ENCODE results near the gene C1QTNF4. TPM values are rescaled to one million over a fixed set of nuclear protein-coding genes. Genes with fewer than 3 reads are reported as not detected.
A peak's percentile ranks its signal among the peaks of the same experiment; 100 is the strongest.
"Not testable (repeated sequence)": the region's sequence is repeated elsewhere in the genome, so short reads cannot be mapped to it uniquely, and the experiment has no call there.

Gene C1QTNF4
- total and polyA plus RNA-seq, 2 of the 13 experiments (the other 11 are each of a cell fraction or from before 2014, with no cell fraction given): not detected

- Histone ChIP-seq H3K4me1 (ENCODE audit: insufficient read depth, low read length) (peaks cover 40% of the 10 kb centered on the region), H3K36me3 (replicated peaks in 1 of 2; ENCODE audit: control insufficient read depth in 1 of 2, insufficient read depth in 2 of 2, low read length in 2 of 2) (peaks cover 0 to 6% of the 10 kb centered on the region in 2 experiments; a peak in 2 of 5 replicates), H2AFZ (ENCODE audit: low read length) (no peak overlapping the region), H3K9ac (ENCODE audit: insufficient read depth, low read depth, low read length) (no peak overlapping the region), H3K27ac (ENCODE audit: extremely low read length, insufficient read depth, low read length) (peak overlapping the region; percentile 20), H3K79me2 (ENCODE audit: insufficient read depth, low read length) (peaks cover 66% of the 10 kb centered on the region), H3K9me3 (ENCODE audit: low read length) (no peaks in the 10 kb centered on the region), H3K4me2 (ENCODE audit: low read depth, low read length) (peak overlapping the region; percentile 81), H3K4me3 (replicated peaks in 1 of 3; ENCODE audit: insufficient read depth in 1 of 3, low read depth in 2 of 3, low read length in 3 of 3) (peak overlapping the region in 1 of 3 experiments; percentile 69; a peak in 3 of 6 replicates), H3K27me3 (ENCODE audit: control insufficient read depth in 1 of 2, insufficient read depth in 2 of 2, low read length in 2 of 2) (no peaks in the 10 kb centered on the region), H4K20me1 (ENCODE audit: insufficient read depth, low read length) (peaks cover 45% of the 10 kb centered on the region)
- no peak for FAIRE-seq
- intact Hi-C loops (cut with micrococcal nuclease; ENCODE audit: unreplicated experiment) (loop anchor here (5.0 kb wide), 1 partner anchor 63 kb away; no protein-coding TSS in a partner anchor), in situ Hi-C loops (cut with HindIII; ENCODE audit: extremely low pct_ligation_motif_present, low pct_unique_long_range_greater_than_20kb) (no loop called here)
- ChIA-PET POLR2A (interaction anchor here (1.4 kb wide), 1 partner anchor 13 kb away, joined by 3 read pairs; no protein-coding TSS in a partner anchor), CTCF (ENCODE audit: low intra/inter-chr PET ratio, low total read pairs) (no interaction called here)
- no peak for ATAC-seq
- 95% methylated on average over 10 of the region's 10 CpGs for WGBS (ENCODE audit: low lambda C conversion rate)
- no peak for DNase-seq (ENCODE audit: low spot score)
- no peak for TF ChIP-seq ZHX2 (IDR thresholded peaks at IDR 0.05; ENCODE audit: low read depth)
- no peak for TF ChIP-seq ZHX2 (CRISPR knock-in tag; IDR thresholded peaks at IDR 0.05; ENCODE audit: borderline replicate concordance)
- 0 out of 4 replicates have a peak, but pooled peaks of 1 of the 2 experiments have one; percentile 14 for TF ChIP-seq HMGXB4 (CRISPR knock-in tag; IDR thresholded peaks at IDR 0.05; ENCODE audit: borderline replicate concordance in 1 of 2, low read depth in 1 of 2)
- TF ChIP-seq MLLT10 (CRISPR knock-in tag; IDR thresholded peaks at IDR 0.05): no peak
- no peak for TF ChIP-seq PBX2 (CRISPR knock-in tag; IDR thresholded peaks at IDR 0.05)
- TF ChIP-seq ZNF841 (CRISPR knock-in tag; IDR thresholded peaks at IDR 0.05; ENCODE audit: borderline replicate concordance): no peak
- TF ChIP-seq KLF6 (CRISPR knock-in tag; IDR thresholded peaks at IDR 0.05): no peak
- peak; percentile 88 for TF ChIP-seq ZNF12 (CRISPR knock-in tag; IDR thresholded peaks at IDR 0.05)
- BruUV-seq (replicated peaks): no TSS peak
Observed at GRCh38 chr11:47550288-47551047, 43.7 kb downstream of the C1QTNF4 start.

- BruUV-seq (replicated peaks); H3K9ac ChIP-seq (ENCODE audit: insufficient read depth, low read depth, low read length); ATAC-seq; FAIRE-seq; H3K9me3 ChIP-seq (ENCODE audit: low read length); H2AFZ ChIP-seq (ENCODE audit: low read length); H3K27me3 ChIP-seq (ENCODE audit: control insufficient read depth in 1 of 2, insufficient read depth in 2 of 2, low read length in 2 of 2); DNase-seq (ENCODE audit: low spot score); in situ Hi-C loops (cut with HindIII; ENCODE audit: extremely low pct_ligation_motif_present, low pct_unique_long_range_greater_than_20kb); POLR2A ChIA-PET; H3K4me2 ChIP-seq (ENCODE audit: low read depth, low read length); intact Hi-C loops (cut with micrococcal nuclease; ENCODE audit: unreplicated experiment); H3K27ac ChIP-seq (ENCODE audit: extremely low read length, insufficient read depth, low read length); H3K4me3 ChIP-seq (replicated peaks in 1 of 3; ENCODE audit: insufficient read depth in 1 of 3, low read depth in 2 of 3, low read length in 3 of 3); H3K36me3 ChIP-seq (replicated peaks in 1 of 2; ENCODE audit: control insufficient read depth in 1 of 2, insufficient read depth in 2 of 2, low read length in 2 of 2); CTCF ChIA-PET (ENCODE audit: low intra/inter-chr PET ratio, low total read pairs): not testable (repeated sequence)
- H3K79me2 ChIP-seq (ENCODE audit: insufficient read depth, low read length): peaks cover 90% of the 10 kb centered on the region
- H4K20me1 ChIP-seq (ENCODE audit: insufficient read depth, low read length): peaks cover 64% of the 10 kb centered on the region
- peaks cover 39% of the 10 kb centered on the region for H3K4me1 ChIP-seq (ENCODE audit: insufficient read depth, low read length)
- 85% methylated on average over 7 of the region's 7 CpGs for WGBS (ENCODE audit: low lambda C conversion rate)
Observed at GRCh38 chr11:47546274-47546673, 47.9 kb downstream of the C1QTNF4 start.
